Ovary (tissue), 3 donors: ENCODE data around the gene TBC1D3G.
"Not testable (repeated sequence)": the region's sequence is repeated elsewhere in the genome, so short reads cannot be mapped to it uniquely, and the experiment has no call there.

ENCODE experiments used
- EP300 ChIP-seq: sonication (generic); formaldehyde crosslinking; IDR thresholded peaks from one replicate; pipeline ENCODE4 v1.6.1; 2017; ENCODE audit warnings: antibody characterized with exemption
- POLR2A ChIP-seq: fragments of 450-650 bp; IDR thresholded peaks from one replicate; pipeline ENCODE4 v1.6.1; 2017; ENCODE audit warnings: antibody characterized with exemption, mild to moderate bottlenecking, moderate library complexity
- TF ChIP-seq, protein P1 (sequence below), 3 donors: fragments of 450-650 bp in 2 of 3; fragments of 200-600 bp in 1 of 3; IDR thresholded peaks; one replicate each; pipeline versions ENCODE4 v1.5.1 to v1.8.0; 2016 to 2022; ENCODE audit warnings: antibody characterized with exemption in 3 of 3, mild to moderate bottlenecking in 1 of 3
- donor health status: DM: no; HTN: no; CAD: no.

- TF ChIP-seq, protein P1, sequence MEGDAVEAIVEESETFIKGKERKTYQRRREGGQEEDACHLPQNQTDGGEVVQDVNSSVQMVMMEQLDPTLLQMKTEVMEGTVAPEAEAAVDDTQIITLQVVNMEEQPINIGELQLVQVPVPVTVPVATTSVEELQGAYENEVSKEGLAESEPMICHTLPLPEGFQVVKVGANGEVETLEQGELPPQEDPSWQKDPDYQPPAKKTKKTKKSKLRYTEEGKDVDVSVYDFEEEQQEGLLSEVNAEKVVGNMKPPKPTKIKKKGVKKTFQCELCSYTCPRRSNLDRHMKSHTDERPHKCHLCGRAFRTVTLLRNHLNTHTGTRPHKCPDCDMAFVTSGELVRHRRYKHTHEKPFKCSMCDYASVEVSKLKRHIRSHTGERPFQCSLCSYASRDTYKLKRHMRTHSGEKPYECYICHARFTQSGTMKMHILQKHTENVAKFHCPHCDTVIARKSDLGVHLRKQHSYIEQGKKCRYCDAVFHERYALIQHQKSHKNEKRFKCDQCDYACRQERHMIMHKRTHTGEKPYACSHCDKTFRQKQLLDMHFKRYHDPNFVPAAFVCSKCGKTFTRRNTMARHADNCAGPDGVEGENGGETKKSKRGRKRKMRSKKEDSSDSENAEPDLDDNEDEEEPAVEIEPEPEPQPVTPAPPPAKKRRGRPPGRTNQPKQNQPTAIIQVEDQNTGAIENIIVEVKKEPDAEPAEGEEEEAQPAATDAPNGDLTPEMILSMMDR (IDR thresholded peaks at IDR 0.05) = not testable (repeated sequence)
- TF ChIP-seq POLR2A, EP300: not testable (repeated sequence)
Measured at GRCh38 chr17:36315736-36316135, 7.9 kb upstream of the TBC1D3G start.
